GM23338 (cell line): ENCODE data around the gene BCL2L12.

Experiments used
- CREB1 ChIP-seq: fragments of 250-450 bp; sonication (Bioruptor Pico); IDR thresholded peaks from 2 replicates; pipeline ENCODE4 v1.5.0; 2020; ENCODE audit warnings: low read depth, mild to moderate bottlenecking, moderate library complexity
- EZH2 ChIP-seq: fragments of 200-600 bp; sonication (generic); IDR thresholded peaks from one replicate; pipeline ENCODE4 v1.8.0; 2017; ENCODE audit warnings: antibody characterized with exemption, mild to moderate bottlenecking, low read depth; ENCODE audit not compliant: unreplicated experiment
- EZH2phosphoT487 ChIP-seq: fragments of 200-600 bp; sonication (generic); IDR thresholded peaks from one replicate; pipeline ENCODE4 v1.8.1; 2018; ENCODE audit warnings: antibody characterized with exemption; ENCODE audit not compliant: unreplicated experiment
- JUNB ChIP-seq: IDR thresholded peaks from one replicate; pipeline ENCODE4 v1.6.1; 2016; ENCODE audit warnings: antibody characterized with exemption; ENCODE audit not compliant: unreplicated experiment
- POLR2AphosphoS5 ChIP-seq: IDR thresholded peaks from 2 replicates; pipeline ENCODE4 v1.6.1; 2016; ENCODE audit warnings: antibody characterized with exemption, low read depth
- ZNF331 ChIP-seq: fragments of 250-450 bp; sonication (Bioruptor Pico); IDR thresholded peaks from 2 replicates; pipeline ENCODE4 v1.5.0; 2020; ENCODE audit warnings: low read depth, mild to moderate bottlenecking, moderate library complexity
- TF ChIP-seq, protein P1 (sequence below), 2 experiments: fragments of 200-600 bp in 1 of 2; sonication (generic) in 1 of 2; conservative IDR thresholded peaks; 2 replicates each; pipeline versions ENCODE4 v1.5.1 to v1.6.1; 2016 to 2017; ENCODE audit warnings: antibody characterized with exemption in 2 of 2, low read depth in 2 of 2, mild to moderate bottlenecking in 2 of 2, moderate library complexity in 1 of 2
- TF ChIP-seq, protein P2 (sequence below): IDR thresholded peaks from one replicate; pipeline ENCODE4 v1.6.1; 2018; ENCODE audit warnings: antibody characterized with exemption; ENCODE audit not compliant: unreplicated experiment
- TF ChIP-seq, protein P3 (sequence below): IDR thresholded peaks from 2 replicates; pipeline ENCODE4 v1.6.1; 2016; ENCODE audit warnings: antibody characterized with exemption

DNA sequence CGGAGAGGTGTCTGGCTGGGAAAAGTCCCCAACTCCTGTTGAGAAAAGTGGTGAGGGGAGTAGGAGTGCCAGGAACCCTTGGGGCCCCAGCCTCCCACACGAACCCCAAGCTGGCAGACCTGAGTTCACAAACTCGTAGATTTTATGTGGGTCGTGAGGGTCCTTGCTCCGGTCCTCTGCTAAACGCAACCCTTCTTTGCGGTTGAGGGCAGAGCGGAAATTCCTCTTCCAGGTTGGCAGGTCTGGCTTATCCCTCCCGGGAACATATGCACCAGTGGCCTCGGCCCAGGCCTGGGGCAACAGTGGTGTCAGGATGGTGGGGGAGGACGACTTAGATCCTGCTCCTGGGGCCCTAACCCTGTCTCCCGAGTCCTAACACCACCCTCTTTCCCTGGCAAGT lies 2.5 kb upstream of the BCL2L12 start:
- TF ChIP-seq, protein P1, sequence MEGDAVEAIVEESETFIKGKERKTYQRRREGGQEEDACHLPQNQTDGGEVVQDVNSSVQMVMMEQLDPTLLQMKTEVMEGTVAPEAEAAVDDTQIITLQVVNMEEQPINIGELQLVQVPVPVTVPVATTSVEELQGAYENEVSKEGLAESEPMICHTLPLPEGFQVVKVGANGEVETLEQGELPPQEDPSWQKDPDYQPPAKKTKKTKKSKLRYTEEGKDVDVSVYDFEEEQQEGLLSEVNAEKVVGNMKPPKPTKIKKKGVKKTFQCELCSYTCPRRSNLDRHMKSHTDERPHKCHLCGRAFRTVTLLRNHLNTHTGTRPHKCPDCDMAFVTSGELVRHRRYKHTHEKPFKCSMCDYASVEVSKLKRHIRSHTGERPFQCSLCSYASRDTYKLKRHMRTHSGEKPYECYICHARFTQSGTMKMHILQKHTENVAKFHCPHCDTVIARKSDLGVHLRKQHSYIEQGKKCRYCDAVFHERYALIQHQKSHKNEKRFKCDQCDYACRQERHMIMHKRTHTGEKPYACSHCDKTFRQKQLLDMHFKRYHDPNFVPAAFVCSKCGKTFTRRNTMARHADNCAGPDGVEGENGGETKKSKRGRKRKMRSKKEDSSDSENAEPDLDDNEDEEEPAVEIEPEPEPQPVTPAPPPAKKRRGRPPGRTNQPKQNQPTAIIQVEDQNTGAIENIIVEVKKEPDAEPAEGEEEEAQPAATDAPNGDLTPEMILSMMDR (conservative IDR thresholded peaks at IDR 0.05; ENCODE audit: low read depth in 2 of 2), result no peak
- TF ChIP-seq, protein P2, sequence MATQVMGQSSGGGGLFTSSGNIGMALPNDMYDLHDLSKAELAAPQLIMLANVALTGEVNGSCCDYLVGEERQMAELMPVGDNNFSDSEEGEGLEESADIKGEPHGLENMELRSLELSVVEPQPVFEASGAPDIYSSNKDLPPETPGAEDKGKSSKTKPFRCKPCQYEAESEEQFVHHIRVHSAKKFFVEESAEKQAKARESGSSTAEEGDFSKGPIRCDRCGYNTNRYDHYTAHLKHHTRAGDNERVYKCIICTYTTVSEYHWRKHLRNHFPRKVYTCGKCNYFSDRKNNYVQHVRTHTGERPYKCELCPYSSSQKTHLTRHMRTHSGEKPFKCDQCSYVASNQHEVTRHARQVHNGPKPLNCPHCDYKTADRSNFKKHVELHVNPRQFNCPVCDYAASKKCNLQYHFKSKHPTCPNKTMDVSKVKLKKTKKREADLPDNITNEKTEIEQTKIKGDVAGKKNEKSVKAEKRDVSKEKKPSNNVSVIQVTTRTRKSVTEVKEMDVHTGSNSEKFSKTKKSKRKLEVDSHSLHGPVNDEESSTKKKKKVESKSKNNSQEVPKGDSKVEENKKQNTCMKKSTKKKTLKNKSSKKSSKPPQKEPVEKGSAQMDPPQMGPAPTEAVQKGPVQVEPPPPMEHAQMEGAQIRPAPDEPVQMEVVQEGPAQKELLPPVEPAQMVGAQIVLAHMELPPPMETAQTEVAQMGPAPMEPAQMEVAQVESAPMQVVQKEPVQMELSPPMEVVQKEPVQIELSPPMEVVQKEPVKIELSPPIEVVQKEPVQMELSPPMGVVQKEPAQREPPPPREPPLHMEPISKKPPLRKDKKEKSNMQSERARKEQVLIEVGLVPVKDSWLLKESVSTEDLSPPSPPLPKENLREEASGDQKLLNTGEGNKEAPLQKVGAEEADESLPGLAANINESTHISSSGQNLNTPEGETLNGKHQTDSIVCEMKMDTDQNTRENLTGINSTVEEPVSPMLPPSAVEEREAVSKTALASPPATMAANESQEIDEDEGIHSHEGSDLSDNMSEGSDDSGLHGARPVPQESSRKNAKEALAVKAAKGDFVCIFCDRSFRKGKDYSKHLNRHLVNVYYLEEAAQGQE, result no peak
- TF ChIP-seq POLR2AphosphoS5 (no peak), EZH2phosphoT487 (no peak), EZH2 (no peak), JUNB (no peak), CREB1 (CRISPR knock-in tag) (no peak), ZNF331 (CRISPR knock-in tag) (no peak)
- TF ChIP-seq, protein P3, sequence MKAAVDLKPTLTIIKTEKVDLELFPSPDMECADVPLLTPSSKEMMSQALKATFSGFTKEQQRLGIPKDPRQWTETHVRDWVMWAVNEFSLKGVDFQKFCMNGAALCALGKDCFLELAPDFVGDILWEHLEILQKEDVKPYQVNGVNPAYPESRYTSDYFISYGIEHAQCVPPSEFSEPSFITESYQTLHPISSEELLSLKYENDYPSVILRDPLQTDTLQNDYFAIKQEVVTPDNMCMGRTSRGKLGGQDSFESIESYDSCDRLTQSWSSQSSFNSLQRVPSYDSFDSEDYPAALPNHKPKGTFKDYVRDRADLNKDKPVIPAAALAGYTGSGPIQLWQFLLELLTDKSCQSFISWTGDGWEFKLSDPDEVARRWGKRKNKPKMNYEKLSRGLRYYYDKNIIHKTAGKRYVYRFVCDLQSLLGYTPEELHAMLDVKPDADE, result no peak
